Aorta (tissue), 5 donors: ENCODE results near the gene SMPDL3B. TPM values are rescaled to one million over a fixed set of nuclear protein-coding genes. Genes with fewer than 3 reads are reported as not detected.

Experiments used
- ATAC-seq: fragments of 200-7000 bp; cut with Tn5 transposase; one replicate; pipeline ENCODE4 v1.9.1; 2022; ENCODE audit warnings: moderate library complexity; ENCODE audit not compliant: low FRiP score
- DNase-seq, 2 donors: peaks; one replicate each; pipeline ENCODE4 v3.0.0-alpha.2; 2020
- H3K27ac ChIP-seq, 2 donors: one replicate each; pipeline ENCODE4 v1.5.1; 2013; ENCODE audit warnings: low read length in 2 of 2, mild to moderate bottlenecking in 2 of 2, moderate library complexity in 2 of 2, control low read depth in 1 of 2, inconsistent platforms in 1 of 2, low read depth in 1 of 2
- H3K27me3 ChIP-seq, 2 donors: one replicate each; pipeline ENCODE4 v1.6.1; 2013; ENCODE audit warnings: control low read depth in 1 of 2, low read length in 1 of 2, mild to moderate bottlenecking in 1 of 2, moderate library complexity in 1 of 2; ENCODE audit not compliant: insufficient read depth in 2 of 2, control insufficient read depth in 1 of 2
- H3K36me3 ChIP-seq, 2 donors: one replicate each; pipeline ENCODE4 v1.6.1; 2013; ENCODE audit warnings: control low read depth in 1 of 2, low read length in 1 of 2, mild to moderate bottlenecking in 1 of 2; ENCODE audit not compliant: insufficient read depth in 2 of 2, control insufficient read depth in 1 of 2
- H3K4me1 ChIP-seq, 2 donors: one replicate each; pipeline ENCODE4 v1.6.1; 2013; ENCODE audit warnings: low read length in 2 of 2, control low read depth in 1 of 2, mild to moderate bottlenecking in 1 of 2, moderate library complexity in 1 of 2; ENCODE audit not compliant: insufficient read depth in 2 of 2, control insufficient read depth in 1 of 2
- H3K4me3 ChIP-seq, 2 donors: one replicate each; pipeline ENCODE4 v1.5.1; 2013; ENCODE audit warnings: low read length in 2 of 2, control low read depth in 1 of 2, mild to moderate bottlenecking in 1 of 2
- H3K9me3 ChIP-seq: one replicate; pipeline ENCODE4 v1.6.1; 2013; ENCODE audit warnings: mild to moderate bottlenecking, low read length; ENCODE audit not compliant: control insufficient read depth
- WGBS, 2 donors: extraction: QIAGEN DNeasy Blood & Tissue Kit; methylation state at CpG; one replicate each; pipeline ENCODE4 v1.1.7; 2013; 5-methylcytosine and 5-hydroxymethylcytosine counted together
- intact Hi-C, 2 donors: fragments of 100-400 bp; cut with DNase I; formaldehyde crosslinking; loops; one replicate each; pipeline versions ENCODE4 v1.14.2 to v1.15.0; 2022
- polyA plus RNA-seq, 2 donors: library from polyadenylated mRNA; stranded (reverse); fragments of 200-250 nt; gene quantifications; one replicate each; pipeline ENCODE4 v1.2.3, GENCODE V29; 2013
- total RNA-seq, 2 donors: library from RNA; stranded (reverse); fragmentation: NEBNext Ultra II Directional; extraction: Animal tissue kit (Norgen Biotek cat#: 25700); gene quantifications; one replicate each; pipeline ENCODE4 v1.2.1, GENCODE V29; 2021
- donor health status: healthy with polysubstance abuse.
- donor health status: Bipolar disorder and iron deficiency.
- donor health status: DM: no; HTN: no; CAD: no.
- donor health status: DM: no; HTN: no; CAD: no.
- donor health status: DM: yes; HTN: yes; CAD: no.

The SMPDL3B gene
- total and polyA plus RNA-seq, 4 donors = 0.49 to 3.0 TPM; not detected in 2

GRCh38 chr1:27952147-27952546 lies 17.3 kb downstream of the SMPDL3B start:
- H3K36me3 ChIP-seq = no peaks in the 10 kb centered on the region
- no peak for ATAC-seq
- H3K27ac ChIP-seq = no peak overlapping the region
- no peaks in the 10 kb centered on the region for H3K9me3 ChIP-seq
- 67 to 72% methylated on average over 3 of the region's 3 CpGs for WGBS, 2 donors
- intact Hi-C loops = no loop called here
- no peak for DNase-seq
- H3K27me3 ChIP-seq = no peaks in the 10 kb centered on the region
- no peaks in the 10 kb centered on the region for H3K4me1 ChIP-seq
- H3K4me3 ChIP-seq = no peak overlapping the region

- 89 to 90% methylated on average over 10 of the region's 10 CpGs for WGBS, 2 donors
- intact Hi-C loops = no loop called here
- H3K4me3 ChIP-seq = no peak overlapping the region
- H3K27me3 ChIP-seq = no peaks in the 10 kb centered on the region
- no peaks in the 10 kb centered on the region for H3K9me3 ChIP-seq
- no peaks in the 10 kb centered on the region for H3K4me1 ChIP-seq
- ATAC-seq = no peak
- DNase-seq = no peak
- H3K36me3 ChIP-seq = no peaks in the 10 kb centered on the region
- H3K27ac ChIP-seq = no peak overlapping the region
Observed at GRCh38 chr1:27954186-27954585, 19.4 kb downstream of the SMPDL3B start.

- DNase-seq = no peak
- Histone ChIP-seq H3K27me3 (no peaks in the 10 kb centered on the region), H3K4me3 (no peak overlapping the region), H3K4me1 (no peaks in the 10 kb centered on the region), H3K9me3 (no peaks in the 10 kb centered on the region), H3K36me3 (no peaks in the 10 kb centered on the region), H3K27ac (no peak overlapping the region)
- WGBS, 2 donors = 69 to 74% methylated on average over 6 of the region's 6 CpGs
- no peak for ATAC-seq
- intact Hi-C loops = no loop called here
Observed at GRCh38 chr1:27955076-27955475, 20.3 kb downstream of the SMPDL3B start.

- H3K36me3 ChIP-seq = no peaks in the 10 kb centered on the region
- DNase-seq (no peak), ATAC-seq (no peak)
- H3K4me1 ChIP-seq = no peaks in the 10 kb centered on the region
- intact Hi-C loops = no loop called here
- WGBS, 2 donors = 76 to 82% methylated on average over 6 of the region's 6 CpGs
- H3K27ac ChIP-seq = no peak overlapping the region
- H3K4me3 ChIP-seq = no peak overlapping the region
- no peaks in the 10 kb centered on the region for H3K9me3 ChIP-seq
- no peaks in the 10 kb centered on the region for H3K27me3 ChIP-seq
Observed at GRCh38 chr1:27956761-27957160, 22.0 kb downstream of the SMPDL3B start.

- Histone ChIP-seq H3K4me3 (no peak overlapping the region), H3K27ac (no peak overlapping the region), H3K9me3 (no peaks in the 10 kb centered on the region), H3K4me1 (no peaks in the 10 kb centered on the region), H3K36me3 (no peaks in the 10 kb centered on the region), H3K27me3 (no peaks in the 10 kb centered on the region)
- intact Hi-C loops = no loop called here
- 92 to 93% methylated on average over 5 of the region's 5 CpGs for WGBS, 2 donors
- DNase-seq (no peak), ATAC-seq (no peak)
Observed at GRCh38 chr1:27957655-27958054, 22.9 kb downstream of the SMPDL3B start.

- WGBS, 2 donors = 97 to 98% methylated on average over 26 of the region's 26 CpGs
- Histone ChIP-seq H3K9me3 (no peaks in the 10 kb centered on the region), H3K4me3 (no peak overlapping the region), H3K4me1 (no peaks in the 10 kb centered on the region), H3K27me3 (no peaks in the 10 kb centered on the region), H3K27ac (no peak overlapping the region), H3K36me3 (no peaks in the 10 kb centered on the region)
- intact Hi-C loops = no loop called here
- DNase-seq (no peak), ATAC-seq (no peak)
Observed at GRCh38 chr1:27958513-27958912, 23.7 kb downstream of the SMPDL3B start.

GRCh38 chr1:27959792-27960603 lies 25.2 kb downstream of the SMPDL3B start, which contains the start of gene XKR8:
Gene XKR8 (plus strand): TSS chr1:27959973. CDS start chr1:27960070, 97 bp downstream.
- Histone ChIP-seq H3K9me3 (no peaks in the 10 kb centered on the region), H3K4me3 (peak within 1 kb of the TSS; percentile 27 to 67), H3K36me3 (peaks cover 0 to 2% of the 10 kb centered on the region in 2 donors), H3K4me1 (no peaks in the 10 kb centered on the region), H3K27ac (peak within 1 kb of the TSS; percentile 31 to 81), H3K27me3 (no peaks in the 10 kb centered on the region)
- ATAC-seq = peak; percentile 94
- DNase-seq = peak; percentile 88 to 92
- WGBS, 2 donors = 4 to 5% methylated on average over 50 to 68 of the region's 68 CpGs
- intact Hi-C loops = no loop called here

GRCh38 chr1:27960762-27961645 lies 26.2 kb downstream of the SMPDL3B start:
- 43 to 44% methylated on average over 13 of the region's 13 CpGs for whole genome bisulfite sequencing, 2 donors
- H3K27me3 ChIP-seq = no peaks in the 10 kb centered on the region
- peaks cover 0 to 2% of the 10 kb centered on the region in 2 donors for H3K36me3 ChIP-seq
- DNase-seq (peak; percentile 69 to 83), ATAC-seq (peak; percentile 58)
- intact Hi-C loops = no loop called here
- peak overlapping the region in 1 of 2 donors; percentile 22 for H3K27ac ChIP-seq
- no peak overlapping the region for H3K4me3 ChIP-seq
- no peaks in the 10 kb centered on the region for H3K9me3 ChIP-seq
- H3K4me1 ChIP-seq = no peaks in the 10 kb centered on the region
